HG03175 (cell line): ENCODE measurements around the gene CYP4F12.
"Not testable (repeated sequence)": the region's sequence is repeated elsewhere in the genome, so short reads cannot be mapped to it uniquely, and the experiment has no call there.

ENCODE experiments used
- ATAC-seq: cut with Tn5 transposase; IDR thresholded peaks from one replicate; pipeline ENCODE4 v1.9.1; 2021; ENCODE audit warnings: mild to moderate bottlenecking, moderate library complexity; ENCODE audit not compliant: unreplicated experiment

CYP4F12 gene

GRCh38 chr19:15650123-15650522 lies 22.8 kb upstream of the CYP4F12 start:
- not testable (repeated sequence) for ATAC-seq

GRCh38 chr19:15651791-15652190 lies 21.1 kb upstream of the CYP4F12 start:
- no peak for ATAC-seq

- no peak for ATAC-seq
These were observed 20.2 kb upstream of the CYP4F12 start for GRCh38 chr19:15652559-15653278.

GRCh38 chr19:15656467-15656866 lies 16.4 kb upstream of the CYP4F12 start:
- ATAC-seq: no peak

- no peak for ATAC-seq
These were observed 9.6 kb upstream of the CYP4F12 start for GRCh38 chr19:15663247-15663646.

GRCh38 chr19:15666186-15666585 lies 6.7 kb upstream of the CYP4F12 start:
- no peak for ATAC-seq

- no peak for ATAC-seq
These were observed 6.0 kb upstream of the CYP4F12 start for GRCh38 chr19:15666883-15667282.

GRCh38 chr19:15669440-15669839 lies 3.4 kb upstream of the CYP4F12 start:
- no peak for ATAC-seq

GRCh38 chr19:15669891-15670290 lies 3.0 kb upstream of the CYP4F12 start:
- ATAC-seq: no peak

- no peak for ATAC-seq
These were observed 1.6 kb upstream of the CYP4F12 start for GRCh38 chr19:15671237-15671821.

- ATAC-seq: no peak
These were observed 852 bp upstream of the CYP4F12 start for GRCh38 chr19:15671891-15672579.

- no peak for ATAC-seq
These were observed 328 bp downstream of the CYP4F12 start for GRCh38 chr19:15673176-15673654.

- no peak for ATAC-seq
These were observed 2.7 kb downstream of the CYP4F12 start for GRCh38 chr19:15675560-15675959.

GRCh38 chr19:15679089-15679488 lies 6.2 kb downstream of the CYP4F12 start:
- ATAC-seq: no peak

GRCh38 chr19:15679865-15680264 lies 7.0 kb downstream of the CYP4F12 start:
- not testable (repeated sequence) for ATAC-seq

- no peak for ATAC-seq
These were observed 7.8 kb downstream of the CYP4F12 start for GRCh38 chr19:15680478-15681322.

GRCh38 chr19:15683411-15683810 lies 10.5 kb downstream of the CYP4F12 start:
- no peak for ATAC-seq

GRCh38 chr19:15684828-15685227 lies 11.9 kb downstream of the CYP4F12 start:
- no peak for ATAC-seq

- no peak for ATAC-seq
These were observed 23.8 kb downstream of the CYP4F12 start for GRCh38 chr19:15696654-15697194.

- no peak for ATAC-seq
These were observed 29.1 kb downstream of the CYP4F12 start for GRCh38 chr19:15701757-15702533.
